GM13977 (cell line): ENCODE results near the gene MCU.

Experiments
- DNase-seq: peaks from one replicate; pipeline ENCODE4 v3.0.0; 2012; ENCODE audit warnings: low spot score
- in situ Hi-C: fragments of 300-500 bp; cut with MboI; formaldehyde crosslinking; loops from one replicate; pipeline ENCODE4 v1.12.0; 2022; ENCODE audit warnings: low sequenced_read_pairs, low pct_unique_long_range_greater_than_20kb, mixed read lengths, inconsistent platforms; ENCODE audit not compliant: unreplicated experiment
- TF ChIP-seq, protein P1 (sequence below): IDR thresholded peaks from 2 replicates; pipeline ENCODE4 v1.5.1; 2012; ENCODE audit warnings: mild to moderate bottlenecking, control low read depth; ENCODE audit not compliant: insufficient read depth; ENCODE audit errors: extremely low read depth, missing control alignments

The MCU gene

GRCh38 chr10:72822342-72822986 lies 130.5 kb downstream of the MCU start:
- DNase-seq = no peak
- in situ Hi-C loops = no loop called here
- TF ChIP-seq, protein P1, sequence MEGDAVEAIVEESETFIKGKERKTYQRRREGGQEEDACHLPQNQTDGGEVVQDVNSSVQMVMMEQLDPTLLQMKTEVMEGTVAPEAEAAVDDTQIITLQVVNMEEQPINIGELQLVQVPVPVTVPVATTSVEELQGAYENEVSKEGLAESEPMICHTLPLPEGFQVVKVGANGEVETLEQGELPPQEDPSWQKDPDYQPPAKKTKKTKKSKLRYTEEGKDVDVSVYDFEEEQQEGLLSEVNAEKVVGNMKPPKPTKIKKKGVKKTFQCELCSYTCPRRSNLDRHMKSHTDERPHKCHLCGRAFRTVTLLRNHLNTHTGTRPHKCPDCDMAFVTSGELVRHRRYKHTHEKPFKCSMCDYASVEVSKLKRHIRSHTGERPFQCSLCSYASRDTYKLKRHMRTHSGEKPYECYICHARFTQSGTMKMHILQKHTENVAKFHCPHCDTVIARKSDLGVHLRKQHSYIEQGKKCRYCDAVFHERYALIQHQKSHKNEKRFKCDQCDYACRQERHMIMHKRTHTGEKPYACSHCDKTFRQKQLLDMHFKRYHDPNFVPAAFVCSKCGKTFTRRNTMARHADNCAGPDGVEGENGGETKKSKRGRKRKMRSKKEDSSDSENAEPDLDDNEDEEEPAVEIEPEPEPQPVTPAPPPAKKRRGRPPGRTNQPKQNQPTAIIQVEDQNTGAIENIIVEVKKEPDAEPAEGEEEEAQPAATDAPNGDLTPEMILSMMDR = no peak

- no peak for DNase-seq
- in situ Hi-C loops = no loop called here
- TF ChIP-seq, protein P1 = no peak
Measured at GRCh38 chr10:72825163-72825562, 133.2 kb downstream of the MCU start.

DNA sequence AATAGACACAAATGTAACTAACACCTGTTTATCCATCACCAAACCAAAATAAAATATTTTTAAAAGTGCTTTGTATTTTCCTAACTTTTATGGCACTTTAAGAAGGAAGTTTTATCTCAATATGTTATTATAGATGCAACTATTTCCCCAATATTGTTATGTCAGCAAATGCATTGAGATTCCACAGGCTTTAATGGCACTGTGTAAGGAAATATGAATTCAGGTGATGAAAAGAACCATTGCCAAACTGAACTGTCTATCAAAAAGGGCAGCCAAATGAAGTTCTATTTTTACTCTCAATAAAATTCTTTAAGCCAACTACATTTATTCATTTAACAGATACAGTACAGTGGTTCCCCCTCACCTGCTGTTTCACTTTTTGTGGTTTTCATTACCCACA lies 134.4 kb downstream of the MCU start:
- DNase-seq = no peak
- in situ Hi-C loops = no loop called here
- TF ChIP-seq, protein P1 = no peak

- TF ChIP-seq, protein P1 = no peak
- in situ Hi-C loops = no loop called here
Measured at GRCh38 chr10:72828294-72828693, 136.4 kb downstream of the MCU start.

GRCh38 chr10:72830625-72831024 lies 138.7 kb downstream of the MCU start:
- in situ Hi-C loops = loop anchor here (10.0 kb wide), 1 partner anchor 466 kb away; no protein-coding TSS in a partner anchor
- DNase-seq = no peak
- TF ChIP-seq, protein P1 = no peak

More at GRCh38 chr10:72828294-72828693, 136.4 kb downstream of the MCU start:
- DNase-seq = no peak

DNA sequence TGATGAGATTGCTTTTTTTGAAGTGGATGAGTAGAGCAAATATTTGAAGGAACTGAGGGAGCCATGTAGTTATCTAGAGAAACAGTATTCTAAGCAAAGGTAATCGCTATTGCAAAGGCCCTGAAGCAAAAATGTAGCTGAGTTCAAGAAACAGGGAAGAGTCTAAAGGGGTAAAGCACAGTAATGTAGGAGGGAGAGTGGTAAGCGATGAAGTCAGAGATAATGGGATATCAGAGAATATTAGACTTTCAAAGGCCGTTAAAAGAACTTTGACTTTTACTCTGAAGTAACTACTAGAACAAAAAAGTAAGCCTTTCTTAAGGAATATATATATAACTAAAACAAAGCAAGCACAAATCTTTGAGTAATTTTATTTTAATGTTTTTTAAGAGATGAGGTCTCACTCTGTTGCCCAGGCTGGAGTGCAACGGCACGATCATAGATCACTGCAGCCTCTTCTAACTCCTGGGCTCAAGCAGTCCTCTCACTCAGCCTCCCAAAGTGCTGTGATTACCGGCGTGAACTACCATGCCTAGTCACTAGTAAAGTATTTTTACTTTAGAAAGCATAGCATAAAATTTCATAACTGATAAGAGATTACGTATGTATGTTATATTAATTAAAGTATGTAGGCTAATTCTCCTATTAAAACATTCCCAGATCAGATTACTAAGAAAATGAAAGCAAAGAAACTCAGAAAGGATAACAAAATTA lies 139.9 kb downstream of the MCU start:
- TF ChIP-seq, protein P1 = no peak
- DNase-seq = no peak
- in situ Hi-C loops = loop anchor here (10.0 kb wide), 1 partner anchor 467 kb away; no protein-coding TSS in a partner anchor
